Mucosa of descending colon (tissue), 3 donors: ENCODE data around the gene SPTAN1. TPM values are rescaled to one million over a fixed set of nuclear protein-coding genes. Genes with fewer than 3 reads are reported as not detected.

Source experiments
- ATAC-seq: fragments of 200-7000 bp; cut with Tn5 transposase; one replicate; pipeline ENCODE4 v1.9.1; 2020; ENCODE audit warnings: mild to moderate bottlenecking, moderate library complexity
- DNase-seq, 3 donors: peaks; one replicate each; pipeline ENCODE4 v3.0.0-alpha.2; 2020
- H3K36me3 ChIP-seq: fragments of 200-600 bp; one replicate; pipeline ENCODE4 v1.8.0; 2021; ENCODE audit warnings: low read depth, mild to moderate bottlenecking
- H3K4me1 ChIP-seq: fragments of 200-600 bp; one replicate; pipeline ENCODE4 v1.8.0; 2021; ENCODE audit warnings: low read depth, mild to moderate bottlenecking
- H3K4me3 ChIP-seq: fragments of 200-600 bp; one replicate; pipeline ENCODE4 v1.8.0; 2021; ENCODE audit warnings: mild to moderate bottlenecking
- H3K9me3 ChIP-seq: fragments of 200-600 bp; one replicate; pipeline ENCODE4 v1.8.0; 2021; ENCODE audit warnings: mild to moderate bottlenecking
- intact Hi-C, 2 donors: fragments of 100-400 bp; cut with DNase I in 1 of 2; cut with micrococcal nuclease in 1 of 2; formaldehyde crosslinking; loops; one replicate each; pipeline versions ENCODE4 v1.11.0 to v1.11.1; 2022; cut with DNase I, micrococcal nuclease
- total RNA-seq, 3 donors: library from RNA; stranded (reverse); fragmentation: NEBNext Ultra II Directional in 2 of 3; extraction: Animal tissue kit (Norgen Biotek cat#: 25700) in 2 of 3; gene quantifications; one replicate each; pipeline versions ENCODE4 v1.2.1 to v1.2.4, GENCODE V29; 2021 to 2023
- TF ChIP-seq, protein P1 (sequence below): fragments of 200-600 bp; IDR thresholded peaks from one replicate; pipeline ENCODE4 v1.8.0; 2022; ENCODE audit warnings: antibody characterized with exemption, mild to moderate bottlenecking
- donor health status: DM: no; HTN: no; CAD: no; lungs with moderate emphysema.
- donor health status: DM: no; HTN: no; CAD: no.
- donor health status: DM: no; HTN: yes; CAD: no.

Gene SPTAN1
- total RNA-seq, 3 donors from 2014 or later = 235 to 322 (median 321) TPM

DNA sequence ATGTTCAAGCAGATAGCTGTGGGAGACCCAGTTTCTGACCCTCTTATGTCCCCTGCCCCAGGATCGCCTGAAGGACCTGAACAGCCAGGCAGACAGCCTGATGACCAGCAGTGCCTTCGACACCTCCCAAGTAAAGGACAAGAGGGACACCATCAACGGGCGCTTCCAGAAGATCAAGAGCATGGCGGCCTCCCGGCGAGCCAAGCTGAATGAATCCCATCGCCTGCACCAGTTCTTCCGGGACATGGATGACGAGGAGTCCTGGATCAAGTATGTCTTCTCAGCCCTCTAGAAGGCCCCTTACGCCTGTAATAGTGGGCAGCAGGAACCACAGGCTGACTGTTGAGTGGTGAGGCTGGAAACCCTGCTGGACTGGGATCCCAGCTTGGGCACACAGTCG lies 63.2 kb downstream of the SPTAN1 start:
- DNase-seq (no peak), ATAC-seq (no peak)
- Histone ChIP-seq H3K4me1 (no peaks in the 10 kb centered on the region), H3K9me3 (no peaks in the 10 kb centered on the region), H3K36me3 (peaks cover 59% of the 10 kb centered on the region), H3K4me3 (no peak overlapping the region)
- intact Hi-C loops = no loop called here
- TF ChIP-seq, protein P1, sequence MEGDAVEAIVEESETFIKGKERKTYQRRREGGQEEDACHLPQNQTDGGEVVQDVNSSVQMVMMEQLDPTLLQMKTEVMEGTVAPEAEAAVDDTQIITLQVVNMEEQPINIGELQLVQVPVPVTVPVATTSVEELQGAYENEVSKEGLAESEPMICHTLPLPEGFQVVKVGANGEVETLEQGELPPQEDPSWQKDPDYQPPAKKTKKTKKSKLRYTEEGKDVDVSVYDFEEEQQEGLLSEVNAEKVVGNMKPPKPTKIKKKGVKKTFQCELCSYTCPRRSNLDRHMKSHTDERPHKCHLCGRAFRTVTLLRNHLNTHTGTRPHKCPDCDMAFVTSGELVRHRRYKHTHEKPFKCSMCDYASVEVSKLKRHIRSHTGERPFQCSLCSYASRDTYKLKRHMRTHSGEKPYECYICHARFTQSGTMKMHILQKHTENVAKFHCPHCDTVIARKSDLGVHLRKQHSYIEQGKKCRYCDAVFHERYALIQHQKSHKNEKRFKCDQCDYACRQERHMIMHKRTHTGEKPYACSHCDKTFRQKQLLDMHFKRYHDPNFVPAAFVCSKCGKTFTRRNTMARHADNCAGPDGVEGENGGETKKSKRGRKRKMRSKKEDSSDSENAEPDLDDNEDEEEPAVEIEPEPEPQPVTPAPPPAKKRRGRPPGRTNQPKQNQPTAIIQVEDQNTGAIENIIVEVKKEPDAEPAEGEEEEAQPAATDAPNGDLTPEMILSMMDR = no peak

DNA sequence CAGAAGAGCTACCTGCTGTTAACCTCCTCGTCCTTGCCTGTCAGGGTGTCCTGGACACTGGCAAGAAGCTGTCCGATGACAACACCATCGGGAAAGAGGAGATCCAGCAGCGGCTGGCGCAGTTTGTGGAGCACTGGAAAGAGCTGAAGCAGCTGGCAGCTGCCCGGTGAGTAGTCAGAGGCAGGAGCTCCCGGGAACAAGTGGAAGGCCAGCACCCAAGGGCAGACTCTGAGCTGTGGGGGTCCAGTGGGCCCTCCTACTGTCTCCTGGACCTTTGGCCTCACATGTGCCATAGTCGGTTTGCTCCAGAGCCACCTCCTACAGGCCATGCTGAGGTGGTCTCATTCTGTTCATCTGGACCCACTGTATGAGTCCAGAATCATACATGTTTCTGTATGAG lies 65.6 kb downstream of the SPTAN1 start:
- TF ChIP-seq, protein P1 = no peak
- H3K4me1 ChIP-seq = no peaks in the 10 kb centered on the region
- ATAC-seq (no peak), DNase-seq (no peak)
- H3K9me3 ChIP-seq = no peaks in the 10 kb centered on the region
- intact Hi-C loops = no loop called here
- H3K36me3 ChIP-seq = peaks cover 51% of the 10 kb centered on the region
- H3K4me3 ChIP-seq = no peak overlapping the region

DNA sequence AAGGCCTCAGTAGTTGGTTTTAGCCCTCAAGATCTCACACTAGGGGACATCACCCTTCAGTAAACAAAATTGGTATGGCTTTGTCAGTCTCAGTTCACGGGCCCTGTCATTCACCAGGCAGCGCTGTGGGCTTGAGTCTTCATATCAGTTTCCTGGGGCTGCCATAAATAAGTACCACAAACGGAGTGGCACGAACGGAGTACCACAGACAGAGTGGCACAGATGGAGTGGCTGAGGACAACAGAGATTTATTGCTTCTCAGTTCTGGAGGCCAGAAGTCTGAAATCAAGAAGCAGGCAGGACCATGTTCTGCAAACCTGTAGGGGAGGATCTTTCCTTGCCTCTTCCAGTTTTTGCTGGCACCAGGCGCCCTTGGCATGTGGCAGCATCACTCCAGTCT lies 66.7 kb downstream of the SPTAN1 start:
- peaks cover 44% of the 10 kb centered on the region for H3K36me3 ChIP-seq
- ATAC-seq (no peak), DNase-seq (no peak)
- TF ChIP-seq, protein P1 = no peak
- no peak overlapping the region for H3K4me3 ChIP-seq
- intact Hi-C loops = no loop called here
- H3K4me1 ChIP-seq = no peaks in the 10 kb centered on the region
- no peaks in the 10 kb centered on the region for H3K9me3 ChIP-seq

DNA sequence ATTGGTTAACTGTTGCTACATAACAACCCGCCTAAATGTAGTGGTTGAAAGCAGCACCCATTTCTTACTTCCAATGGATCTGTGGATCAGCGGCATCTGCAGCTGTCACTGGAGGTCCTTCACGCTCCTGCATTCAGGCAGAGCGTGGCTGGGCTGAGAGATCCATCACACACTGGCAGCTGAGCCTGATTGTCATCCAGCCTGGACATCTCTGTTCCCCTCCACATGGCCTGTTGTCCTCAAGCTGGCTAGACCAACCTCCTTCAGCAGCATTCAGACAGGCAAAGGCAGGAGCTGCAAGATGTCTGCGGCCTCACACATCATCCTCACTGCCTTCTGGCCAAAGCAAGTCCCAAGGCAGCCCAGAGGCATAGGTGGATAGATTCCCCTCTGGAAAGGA lies 67.4 kb downstream of the SPTAN1 start:
- Histone ChIP-seq H3K36me3 (peaks cover 37% of the 10 kb centered on the region), H3K9me3 (no peaks in the 10 kb centered on the region), H3K4me1 (no peaks in the 10 kb centered on the region), H3K4me3 (no peak overlapping the region)
- ATAC-seq = no peak
- intact Hi-C loops = no loop called here
- TF ChIP-seq, protein P1 = no peak
- DNase-seq = no peak

DNA sequence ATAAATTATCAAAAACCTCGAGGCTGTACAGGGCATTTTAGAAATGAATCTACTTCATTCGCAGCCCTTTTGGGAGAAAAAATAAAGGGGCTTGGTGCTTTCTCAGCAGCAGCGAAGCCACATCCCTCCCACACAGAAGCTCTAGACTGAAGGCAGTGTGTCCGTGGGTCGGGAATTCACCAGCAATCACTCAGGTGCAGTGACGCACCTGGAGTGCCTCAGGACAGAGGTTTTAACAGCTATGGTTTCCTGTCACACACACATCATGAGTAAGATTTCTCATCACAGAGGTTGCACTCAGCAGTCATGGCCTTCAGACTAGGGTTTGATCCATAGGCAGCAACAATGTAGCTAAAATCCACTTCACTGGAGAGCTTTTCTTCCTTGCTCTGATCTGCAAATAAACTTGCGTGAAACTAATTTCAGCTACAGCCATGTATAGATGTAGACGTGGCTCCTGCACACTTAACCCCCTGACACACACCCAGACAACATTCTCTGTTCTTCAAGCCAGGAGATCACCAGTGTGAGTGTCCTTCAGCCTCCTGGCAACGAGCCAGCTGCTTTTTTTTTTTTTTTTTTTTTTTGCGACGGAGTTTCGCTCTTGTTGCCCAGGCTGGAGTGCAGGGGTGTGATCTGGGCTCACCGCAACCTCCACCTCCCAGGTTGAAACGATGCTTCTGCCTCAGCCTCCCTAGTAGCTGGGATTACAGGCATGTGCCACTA lies 69.5 kb downstream of the SPTAN1 start:
- intact Hi-C loops = no loop called here
- ATAC-seq = no peak
- H3K4me1 ChIP-seq = no peaks in the 10 kb centered on the region
- no peaks in the 10 kb centered on the region for H3K9me3 ChIP-seq
- peaks cover 35% of the 10 kb centered on the region for H3K36me3 ChIP-seq
- TF ChIP-seq, protein P1 = no peak
- H3K4me3 ChIP-seq = no peak overlapping the region
- DNase-seq = no peak
